ENCODE measurements around the gene SRD5A3. TPM values are rescaled to one million over a fixed set of nuclear protein-coding genes. Genes with fewer than 3 reads are reported as not detected.
A peak's percentile ranks its signal among the peaks of the same experiment; 100 is the strongest.

SRD5A3 gene
- total RNA-seq, 1 experiment from 2014 or later = 7.3 TPM

GRCh38 chr4:55312489-55313101 is 33.4 kb upstream of the SRD5A3 start:
- ChIA-PET POLR2A (ENCODE audit: unreplicated experiment) (no interaction called here), CTCF (no interaction called here)
- BruUV-seq (replicated peaks) = no TSS peak
- no peaks in the 10 kb centered on the region for H4K20me1 ChIP-seq (ENCODE audit: insufficient read depth)
- no peaks in the 10 kb centered on the region for H3K27me3 ChIP-seq (ENCODE audit: insufficient read depth, low read depth)
- H2AFZ ChIP-seq = no peak overlapping the region
- no peaks in the 10 kb centered on the region for H3K4me1 ChIP-seq (replicated peaks; ENCODE audit: insufficient read depth)
- no peak overlapping the region for H3K4me2 ChIP-seq
- no peak overlapping the region for H3K27ac ChIP-seq
- H3K9me2 ChIP-seq (ENCODE audit: insufficient read depth) = no peaks in the 10 kb centered on the region
- no peaks in the 10 kb centered on the region for H3K79me2 ChIP-seq (ENCODE audit: low read depth)
- H3K4me3 ChIP-seq = no peak overlapping the region
- intact Hi-C loops (cut with micrococcal nuclease; ENCODE audit: unreplicated experiment) = no loop called here
- TF ChIP-seq, protein P1, sequence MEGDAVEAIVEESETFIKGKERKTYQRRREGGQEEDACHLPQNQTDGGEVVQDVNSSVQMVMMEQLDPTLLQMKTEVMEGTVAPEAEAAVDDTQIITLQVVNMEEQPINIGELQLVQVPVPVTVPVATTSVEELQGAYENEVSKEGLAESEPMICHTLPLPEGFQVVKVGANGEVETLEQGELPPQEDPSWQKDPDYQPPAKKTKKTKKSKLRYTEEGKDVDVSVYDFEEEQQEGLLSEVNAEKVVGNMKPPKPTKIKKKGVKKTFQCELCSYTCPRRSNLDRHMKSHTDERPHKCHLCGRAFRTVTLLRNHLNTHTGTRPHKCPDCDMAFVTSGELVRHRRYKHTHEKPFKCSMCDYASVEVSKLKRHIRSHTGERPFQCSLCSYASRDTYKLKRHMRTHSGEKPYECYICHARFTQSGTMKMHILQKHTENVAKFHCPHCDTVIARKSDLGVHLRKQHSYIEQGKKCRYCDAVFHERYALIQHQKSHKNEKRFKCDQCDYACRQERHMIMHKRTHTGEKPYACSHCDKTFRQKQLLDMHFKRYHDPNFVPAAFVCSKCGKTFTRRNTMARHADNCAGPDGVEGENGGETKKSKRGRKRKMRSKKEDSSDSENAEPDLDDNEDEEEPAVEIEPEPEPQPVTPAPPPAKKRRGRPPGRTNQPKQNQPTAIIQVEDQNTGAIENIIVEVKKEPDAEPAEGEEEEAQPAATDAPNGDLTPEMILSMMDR (conservative IDR thresholded peaks at IDR 0.05) = peak; percentile 59
- no peak for TF ChIP-seq EZH2 (IDR thresholded peaks at IDR 0.05; ENCODE audit: low read depth)
- no peaks in the 10 kb centered on the region for H3K36me3 ChIP-seq (ENCODE audit: low read depth)
- H3F3A ChIP-seq (ENCODE audit: insufficient read depth, low read depth) = no peaks in the 10 kb centered on the region
- H3K9me3 ChIP-seq (ENCODE audit: insufficient read depth, low read depth) = no peaks in the 10 kb centered on the region
- DNase-seq = peak in 1 of 2 experiments; percentile 9

DNA sequence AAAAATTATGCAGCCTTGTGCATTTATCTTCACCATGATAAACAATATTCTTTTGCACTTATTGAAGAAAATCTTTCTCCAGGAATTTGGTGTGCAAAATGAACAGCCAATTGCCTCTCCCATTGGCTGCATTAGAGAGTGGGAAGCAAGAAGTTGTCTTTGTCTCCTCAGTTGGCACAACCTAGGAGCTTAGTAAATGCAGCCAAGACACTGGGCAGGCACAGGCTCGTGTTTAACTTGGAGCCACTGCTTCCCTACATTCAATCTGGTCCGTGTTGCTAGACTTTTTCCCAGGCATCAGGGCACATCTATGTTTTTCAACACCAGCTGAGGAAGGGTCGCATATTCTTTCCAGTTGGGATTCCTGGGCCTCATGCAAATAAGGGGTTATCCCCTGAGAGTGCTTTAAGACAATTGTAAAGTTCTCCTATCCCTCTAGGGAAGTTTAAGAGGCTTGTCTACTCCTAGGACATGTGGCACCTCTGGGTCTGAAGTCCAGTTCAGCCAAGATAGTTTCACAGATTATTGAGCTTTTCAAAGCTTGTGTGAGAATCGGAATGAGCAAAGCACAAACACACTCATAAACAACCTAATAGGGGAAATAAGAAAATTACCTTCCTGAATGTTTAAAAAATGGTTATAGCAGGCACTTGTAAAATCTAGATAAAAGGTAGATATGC is 31.8 kb upstream of the SRD5A3 start:
- intact Hi-C loops (cut with micrococcal nuclease; ENCODE audit: unreplicated experiment) = no loop called here
- H2AFZ ChIP-seq = no peak overlapping the region
- H3F3A ChIP-seq (ENCODE audit: insufficient read depth, low read depth) = no peaks in the 10 kb centered on the region
- H3K4me2 ChIP-seq = no peak overlapping the region
- no peaks in the 10 kb centered on the region for H3K27me3 ChIP-seq (ENCODE audit: insufficient read depth, low read depth)
- H3K4me1 ChIP-seq (replicated peaks; ENCODE audit: insufficient read depth) = no peaks in the 10 kb centered on the region
- no peak overlapping the region for H3K27ac ChIP-seq
- H3K36me3 ChIP-seq (ENCODE audit: low read depth) = no peaks in the 10 kb centered on the region
- no peak for TF ChIP-seq EZH2 (IDR thresholded peaks at IDR 0.05; ENCODE audit: low read depth)
- TF ChIP-seq, protein P1 (conservative IDR thresholded peaks at IDR 0.05) = no peak
- no peaks in the 10 kb centered on the region for H3K9me2 ChIP-seq (ENCODE audit: insufficient read depth)
- ChIA-PET CTCF (no interaction called here), POLR2A (ENCODE audit: unreplicated experiment) (no interaction called here)
- no peak for DNase-seq
- H4K20me1 ChIP-seq (ENCODE audit: insufficient read depth) = no peaks in the 10 kb centered on the region
- BruUV-seq (replicated peaks) = no TSS peak
- H3K4me3 ChIP-seq = no peak overlapping the region
- H3K79me2 ChIP-seq (ENCODE audit: low read depth) = no peaks in the 10 kb centered on the region
- no peaks in the 10 kb centered on the region for H3K9me3 ChIP-seq (ENCODE audit: insufficient read depth, low read depth)

DNA sequence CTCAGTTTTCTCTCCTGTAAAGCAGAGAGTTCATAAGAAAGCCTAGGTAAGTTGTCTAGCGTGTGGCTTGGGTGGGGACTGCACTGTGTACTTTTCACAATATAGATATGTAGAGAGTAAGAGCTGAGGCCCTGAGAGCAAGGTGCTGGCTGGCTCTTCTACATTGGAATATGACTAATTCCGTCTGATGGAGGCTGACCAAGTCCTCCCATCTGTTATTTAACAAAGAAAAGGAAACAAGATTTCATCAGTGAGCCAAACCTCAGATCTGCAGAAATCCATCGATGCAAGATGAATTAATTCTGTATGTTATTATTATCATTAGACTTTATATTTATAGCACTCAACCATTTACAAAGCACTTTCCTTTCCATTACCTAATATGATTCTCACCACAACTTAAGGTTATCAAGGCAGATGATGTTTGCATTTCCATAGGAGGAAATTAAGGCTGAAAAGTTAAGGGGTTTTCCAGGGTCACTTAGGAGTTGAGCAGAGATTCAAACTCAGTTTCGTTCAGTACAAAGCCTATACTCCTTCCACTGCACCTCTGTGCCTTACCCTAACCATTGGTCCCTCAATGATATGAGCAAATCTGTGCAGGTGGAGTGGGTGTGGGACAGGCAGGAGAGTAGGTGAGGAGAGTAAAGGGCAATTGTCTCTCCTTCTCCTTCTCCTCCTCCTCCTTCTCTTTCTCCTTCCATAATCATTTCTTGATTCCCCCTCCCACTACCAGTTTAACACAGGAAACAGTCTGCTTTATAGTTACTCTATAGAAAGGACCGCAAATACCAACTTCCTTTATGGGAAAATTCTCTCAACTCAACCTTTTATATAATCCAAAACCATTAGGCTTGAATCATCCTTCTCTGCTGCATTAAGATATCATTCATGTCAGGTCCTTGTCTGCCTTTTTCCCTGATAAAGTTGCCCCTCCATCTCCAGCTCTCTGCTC is 27.6 kb upstream of the SRD5A3 start:
- H3K9me3 ChIP-seq (ENCODE audit: insufficient read depth, low read depth) = no peaks in the 10 kb centered on the region
- BruUV-seq (replicated peaks) = no TSS peak
- no peaks in the 10 kb centered on the region for H3K4me1 ChIP-seq (replicated peaks; ENCODE audit: insufficient read depth)
- no peaks in the 10 kb centered on the region for H3K9me2 ChIP-seq (ENCODE audit: insufficient read depth)
- POLR2A ChIA-PET (ENCODE audit: unreplicated experiment) = no interaction called here
- no peaks in the 10 kb centered on the region for H4K20me1 ChIP-seq (ENCODE audit: insufficient read depth)
- no peak for DNase-seq
- TF ChIP-seq, protein P1 (conservative IDR thresholded peaks at IDR 0.05) = no peak
- TF ChIP-seq EZH2 (IDR thresholded peaks at IDR 0.05; ENCODE audit: low read depth) = no peak
- intact Hi-C loops (cut with micrococcal nuclease; ENCODE audit: unreplicated experiment) = no loop called here
- no peaks in the 10 kb centered on the region for H3F3A ChIP-seq (ENCODE audit: insufficient read depth, low read depth)
- H3K4me3 ChIP-seq = no peak overlapping the region
- CTCF ChIA-PET = no interaction called here
- no peaks in the 10 kb centered on the region for H3K36me3 ChIP-seq (ENCODE audit: low read depth)
- no peak overlapping the region for H3K4me2 ChIP-seq
- H2AFZ ChIP-seq = no peak overlapping the region
- H3K27me3 ChIP-seq (ENCODE audit: insufficient read depth, low read depth) = no peaks in the 10 kb centered on the region
- H3K27ac ChIP-seq = no peak overlapping the region
- no peaks in the 10 kb centered on the region for H3K79me2 ChIP-seq (ENCODE audit: low read depth)
